ENCODE data around the gene UBE2D2. TPM values are rescaled to one million over a fixed set of nuclear protein-coding genes. Genes with fewer than 3 reads are reported as not detected.

UBE2D2 gene
- total RNA-seq, 1 experiment from 2014 or later = 126 TPM

GRCh38 chr5:139676951-139677735 lies 116.0 kb downstream of the UBE2D2 start:
- no peak for DNase-seq (ENCODE audit: low read depth)
- in situ Hi-C loops (cut with HindIII; ENCODE audit: low pct_unique_long_range_greater_than_20kb, low sequenced_read_pairs) = no loop called here

Other genes with a start within 250 kb of the UBE2D2 start
- gene PAIP2, start 219.5 kb upstream of the UBE2D2 start, total RNA-seq (2014; rRNA removed; shearing (Covaris generic); ENCODE audit: low replicate concordance) = 40.6 and 41.9 TPM in 2 replicates
- gene SLC23A1, start 178.0 kb upstream of the UBE2D2 start, total RNA-seq (2014; rRNA removed; shearing (Covaris generic); ENCODE audit: low replicate concordance) = 0.06 and 3.9 TPM in 2 replicates
- not detected in 2 replicates for gene MZB1, start 171.4 kb upstream of the UBE2D2 start, total RNA-seq (2014; rRNA removed; shearing (Covaris generic); ENCODE audit: low replicate concordance)
- not detected in 2 replicates for gene PROB1, start 166.2 kb upstream of the UBE2D2 start, total RNA-seq (2014; rRNA removed; shearing (Covaris generic); ENCODE audit: low replicate concordance)
- gene SPATA24, start 157.2 kb upstream of the UBE2D2 start, total RNA-seq (2014; rRNA removed; shearing (Covaris generic); ENCODE audit: low replicate concordance) = 2.5 and 12.8 TPM in 2 replicates
- gene DNAJC18, start 121.8 kb upstream of the UBE2D2 start, total RNA-seq (2014; rRNA removed; shearing (Covaris generic); ENCODE audit: low replicate concordance) = 1.4 and 3.3 TPM in 2 replicates
- not detected in 2 replicates for gene ECSCR, start 98.6 kb upstream of the UBE2D2 start, total RNA-seq (2014; rRNA removed; shearing (Covaris generic); ENCODE audit: low replicate concordance)
- not detected in 2 replicates for gene SMIM33, start 90.3 kb upstream of the UBE2D2 start, total RNA-seq (2014; rRNA removed; shearing (Covaris generic); ENCODE audit: low replicate concordance)
- gene STING1, start 78.6 kb upstream of the UBE2D2 start, total RNA-seq (2014; rRNA removed; shearing (Covaris generic); ENCODE audit: low replicate concordance) = 16.8 and 21.1 TPM in 2 replicates
- 71.9 and 96.8 TPM in 2 replicates for gene CXXC5, start 87.0 kb downstream of the UBE2D2 start, total RNA-seq (2014; rRNA removed; shearing (Covaris generic); ENCODE audit: low replicate concordance)
- not detected in 2 replicates for gene PSD2, start 234.5 kb downstream of the UBE2D2 start, total RNA-seq (2014; rRNA removed; shearing (Covaris generic); ENCODE audit: low replicate concordance)